SK-N-SH (cell line): Measurements from ENCODE around the gene CLDN19. TPM values are rescaled to one million over a fixed set of nuclear protein-coding genes. Genes with fewer than 3 reads are reported as not detected.
A peak's percentile ranks its signal among the peaks of the same experiment; 100 is the strongest.

Experiments
- CTCF ChIA-PET: fragments of 300-600, 350-600 bp; formaldehyde crosslinking; extraction: SDS; loops from one replicate; lab custom pipeline; 2021; lab: Yijun Ruan, JAX
- POLR2A ChIA-PET: fragments of 350-600 bp; sonication (Branson Sonifier 250); formaldehyde crosslinking; extraction: SDS; loops from one replicate; lab custom pipeline; 2020; ENCODE audit warnings: antibody characterized with exemption, inconsistent platforms; lab: Yijun Ruan, JAX
- DNase-seq: peaks from one replicate; pipeline ENCODE4 v3.0.0; 2012
- H2AFZ ChIP-seq: fragments of 200-600 bp; sonication (generic); 2 replicates; pipeline ENCODE4 v1.8.1; 2016; ENCODE audit warnings: antibody characterized with exemption, mild to moderate bottlenecking, low read depth
- H3F3A ChIP-seq: fragments of 200-600 bp; sonication (generic); replicated peaks from 2 replicates; pipeline ENCODE3; 2016; ENCODE audit warnings: antibody characterized with exemption, mild to moderate bottlenecking; ENCODE audit not compliant: insufficient read depth
- H3K27ac ChIP-seq, 2 experiments: fragments of 200-500 bp in 1 of 2; fragments of 200-600 bp in 1 of 2; sonication (Bioruptor generic) in 1 of 2; sonication (generic), shearing (Covaris generic) in 1 of 2; 2 replicates each; pipeline versions ENCODE4 v1.5.1 to v1.6.1; 2014 to 2016; ENCODE audit warnings: low read depth in 2 of 2, inconsistent platforms in 1 of 2, low read length in 1 of 2, mild to moderate bottlenecking in 1 of 2, mixed read lengths in 1 of 2
- H3K27me3 ChIP-seq: fragments of 200-600 bp; sonication (generic), shearing (Covaris generic); 2 replicates; pipeline ENCODE4 v1.6.1; 2016; ENCODE audit warnings: mixed run types; ENCODE audit not compliant: insufficient read depth
- H3K36me3 ChIP-seq, 2 experiments: fragments of 200-500 bp in 1 of 2; fragments of 200-600 bp in 1 of 2; sonication (Bioruptor generic) in 1 of 2; sonication (generic) in 1 of 2; replicated peaks in 1 of 2; 2 replicates each; pipeline versions ENCODE3 to v1.5.1; 2014 to 2016; ENCODE audit warnings: low read length in 1 of 2, mild to moderate bottlenecking in 1 of 2; ENCODE audit not compliant: insufficient read depth in 2 of 2, control insufficient read depth in 1 of 2
- H3K4me1 ChIP-seq, 2 experiments: fragments of 200-500 bp in 1 of 2; fragments of 200-600 bp in 1 of 2; sonication (Bioruptor generic) in 1 of 2; sonication (generic), shearing (Covaris generic) in 1 of 2; 2 replicates each; pipeline versions ENCODE4 v1.5.1 to v1.6.1; 2014 to 2016; ENCODE audit warnings: low read depth in 1 of 2, low read length in 1 of 2, mixed run types in 1 of 2; ENCODE audit not compliant: insufficient read depth in 2 of 2, control insufficient read depth in 1 of 2
- H3K4me2 ChIP-seq: fragments of 200-600 bp; sonication (generic), shearing (Covaris generic); 2 replicates; pipeline ENCODE4 v1.6.1; 2017; ENCODE audit warnings: mixed run types
- H3K4me3 ChIP-seq, 2 experiments: fragments of 200-500 bp in 1 of 2; fragments of 200-600 bp in 1 of 2; sonication (Bioruptor generic) in 1 of 2; sonication (generic), shearing (Covaris generic) in 1 of 2; 2 replicates each; pipeline versions ENCODE4 v1.5.1 to v1.8.1; 2014 to 2016; ENCODE audit warnings: low read depth in 2 of 2, inconsistent platforms in 1 of 2, low read length in 1 of 2, mild to moderate bottlenecking in 1 of 2, mixed read lengths in 1 of 2, moderate library complexity in 1 of 2
- H3K79me2 ChIP-seq: fragments of 200-600 bp; sonication (generic); 2 replicates; pipeline ENCODE4 v1.8.1; 2017; ENCODE audit warnings: mild to moderate bottlenecking; ENCODE audit not compliant: insufficient read depth
- H3K9ac ChIP-seq: fragments of 200-600 bp; sonication (generic); 2 replicates; pipeline ENCODE4 v1.6.1; 2017; ENCODE audit warnings: mixed run types
- H3K9me2 ChIP-seq: fragments of 200-600 bp; sonication (generic); 2 replicates; pipeline ENCODE4 v1.6.1; 2017; ENCODE audit warnings: mixed run types
- H3K9me3 ChIP-seq: fragments of 200-600 bp; sonication (generic); 2 replicates; pipeline ENCODE4 v1.6.1; 2017; ENCODE audit warnings: mixed run types, mild to moderate bottlenecking, moderate library complexity
- H4K20me1 ChIP-seq: fragments of 200-600 bp; sonication (generic); 2 replicates; pipeline ENCODE4 v1.6.1; 2017; ENCODE audit warnings: mild to moderate bottlenecking, mixed run types; ENCODE audit not compliant: insufficient read depth
- CTCF ChIP-seq: fragments of 200-600 bp; sonication (generic); IDR thresholded peaks from 2 replicates; pipeline ENCODE4 v1.6.1; 2017; ENCODE audit warnings: antibody characterized with exemption, mild to moderate bottlenecking, moderate library complexity
- EZH2phosphoT487 ChIP-seq: fragments of 200-600 bp; sonication (generic); IDR thresholded peaks from 2 replicates; pipeline ENCODE4 v1.6.1; 2017; ENCODE audit warnings: low read depth, mixed run types, mild to moderate bottlenecking, antibody characterized with exemption, moderate library complexity, borderline replicate concordance
- JUND ChIP-seq: IDR thresholded peaks from 2 replicates; pipeline ENCODE4 v1.4.0; 2012
- NFIC ChIP-seq: IDR thresholded peaks from 2 replicates; pipeline ENCODE4 v1.4.0; 2012; ENCODE audit warnings: borderline replicate concordance
- RCOR1 ChIP-seq: fragments of 150-350 bp; IDR thresholded peaks from 2 replicates; pipeline ENCODE4 v1.6.1; 2017; ENCODE audit warnings: antibody characterized with exemption, low read length
- SIN3A ChIP-seq: IDR thresholded peaks from 2 replicates; pipeline ENCODE4 v1.6.1; 2012; ENCODE audit warnings: low read depth, mild to moderate bottlenecking, low read length, moderate library complexity, borderline replicate concordance
- SMC3 ChIP-seq: IDR thresholded peaks from 2 replicates; pipeline ENCODE4 v1.6.1; 2012; ENCODE audit warnings: low read depth, low read length, improper control_type of control experiment
- TEAD4 ChIP-seq: IDR thresholded peaks from 2 replicates; pipeline ENCODE4 v1.4.0; 2012; ENCODE audit warnings: mild to moderate bottlenecking, borderline replicate concordance; ENCODE audit not compliant: insufficient read depth
- USF1 ChIP-seq: IDR thresholded peaks from 2 replicates; pipeline ENCODE4 v1.4.0; 2012; ENCODE audit warnings: low read depth, borderline replicate concordance
- ZBTB33 ChIP-seq: IDR thresholded peaks from 2 replicates; pipeline ENCODE4 v1.4.0; 2012; ENCODE audit warnings: low read depth, borderline replicate concordance
- WGBS: methylation state at CpG from one replicate; pipeline ENCODE4 v1.1.6; 2017; ENCODE audit warnings: low lambda C conversion rate; 5-methylcytosine and 5-hydroxymethylcytosine counted together
- polyA plus RNA-seq, 3 experiments: library from polyadenylated mRNA; depleted of rRNA; stranded (reverse); fragments of >200 nt; gene quantifications; 2 replicates each; pipeline ENCODE4 v1.2.3, GENCODE V29; 2012
- TF ChIP-seq, protein P1 (sequence below): fragments of 150-350 bp; IDR thresholded peaks from 2 replicates; pipeline ENCODE4 v1.6.1; 2017; ENCODE audit warnings: antibody characterized with exemption, low read length, low read depth, borderline replicate concordance

The CLDN19 gene
- polyA plus RNA-seq, 1 of the 3 experiments (the other 2 are of a cell fraction), result not detected

DNA sequence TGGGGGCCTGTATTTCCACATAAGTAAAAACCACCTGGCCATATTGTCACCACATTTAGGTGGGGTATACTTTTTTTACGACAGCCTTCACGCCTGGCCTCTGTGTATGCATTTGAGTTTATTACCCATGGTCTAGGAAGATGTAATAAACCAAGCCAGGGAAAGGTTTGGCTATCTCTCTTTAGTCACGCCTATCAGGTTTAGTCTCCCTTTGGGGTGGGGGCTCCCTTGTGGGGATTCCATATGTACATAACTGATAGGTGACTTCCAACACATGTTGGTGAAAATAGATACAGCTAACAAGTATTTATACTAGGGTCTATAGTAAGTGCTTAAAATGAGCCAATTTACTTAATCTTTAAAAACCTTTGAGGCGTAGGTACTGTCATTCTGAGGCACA, 53.6 kb downstream of the CLDN19 start:
- WGBS, result 92% methylated on average over 4 of the region's 4 CpGs
- Histone ChIP-seq H3K9me3 (no peaks in the 10 kb centered on the region), H3K27ac (no peak overlapping the region; a peak in 1 of 4 replicates), H3F3A (no peaks in the 10 kb centered on the region), H3K9me2 (no peaks in the 10 kb centered on the region), H3K79me2 (peaks cover 88% of the 10 kb centered on the region), H4K20me1 (peaks cover 84% of the 10 kb centered on the region), H3K36me3 (peaks cover 34 to 57% of the 10 kb centered on the region in 2 experiments), H3K4me2 (peak overlapping the region; percentile 88), H2AFZ (no peak overlapping the region), H3K4me1 (peaks cover 31 to 36% of the 10 kb centered on the region in 2 experiments; a peak in 3 of 4 replicates), H3K27me3 (no peaks in the 10 kb centered on the region), H3K4me3 (no peak overlapping the region), H3K9ac (no peak overlapping the region)
- ChIA-PET POLR2A (no interaction called here), CTCF (interaction anchor here (1.0 kb wide), 1 partner anchor 16 kb away, joined by 3 read pairs; no protein-coding TSS in a partner anchor)
- DNase-seq, result no peak
- TF ChIP-seq TEAD4 (no peak), ZBTB33 (no peak), RCOR1 (no peak), CTCF (no peak), EZH2phosphoT487 (no peak), JUND (no peak), SIN3A (no peak), SMC3 (no peak), USF1 (no peak), NFIC (no peak)
- TF ChIP-seq, protein P1, sequence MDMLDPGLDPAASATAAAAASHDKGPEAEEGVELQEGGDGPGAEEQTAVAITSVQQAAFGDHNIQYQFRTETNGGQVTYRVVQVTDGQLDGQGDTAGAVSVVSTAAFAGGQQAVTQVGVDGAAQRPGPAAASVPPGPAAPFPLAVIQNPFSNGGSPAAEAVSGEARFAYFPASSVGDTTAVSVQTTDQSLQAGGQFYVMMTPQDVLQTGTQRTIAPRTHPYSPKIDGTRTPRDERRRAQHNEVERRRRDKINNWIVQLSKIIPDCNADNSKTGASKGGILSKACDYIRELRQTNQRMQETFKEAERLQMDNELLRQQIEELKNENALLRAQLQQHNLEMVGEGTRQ, result no peak
